Stimulated activated naive CD8-positive, alpha-beta T cell treated with anti-CD3 and anti-CD28 coated beads, Interleukin-15, Interleukin-2, amounts not matched to agents 100 U/mL and 50 U/mL, for 24 hours (primary cell): ENCODE measurements around the gene OGT.
A peak's percentile ranks its signal among the peaks of the same experiment; 100 is the strongest.
"Not testable (repeated sequence)": the region's sequence is repeated elsewhere in the genome, so short reads cannot be mapped to it uniquely, and the experiment has no call there.

Experiments used
- ATAC-seq: fragments of 150-1000 bp; cut with Tn5 transposase; one replicate; pipeline ENCODE4 v1.10.0; 2021
- DNase-seq: peaks from one replicate; pipeline ENCODE4 v3.0.0; 2021

OGT gene

GRCh38 chrX:71586929-71587328 is 54.0 kb downstream of the OGT start:
- ATAC-seq (no peak), DNase-seq (no peak)

DNA sequence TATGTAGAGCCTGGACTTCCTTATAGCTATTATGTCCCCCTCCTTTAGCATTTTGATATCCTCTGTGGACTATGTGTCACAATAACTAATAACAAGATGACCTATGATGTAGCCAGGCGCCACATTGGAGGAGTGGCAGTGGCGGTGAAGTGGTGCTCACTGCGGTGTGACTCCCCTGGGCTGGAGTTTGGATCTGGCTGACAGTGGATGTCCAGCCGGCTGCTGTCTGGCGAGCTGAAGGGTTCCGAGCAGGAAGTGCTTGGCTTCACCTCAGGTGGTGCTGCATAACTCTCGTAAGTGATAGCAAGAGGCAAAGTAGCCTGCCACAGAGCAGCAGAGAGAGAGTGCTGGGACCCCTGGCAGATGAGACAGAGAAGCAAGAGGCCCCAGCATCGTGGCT is 60.3 kb downstream of the OGT start:
- not testable (repeated sequence) for DNase-seq, ATAC-seq

DNA sequence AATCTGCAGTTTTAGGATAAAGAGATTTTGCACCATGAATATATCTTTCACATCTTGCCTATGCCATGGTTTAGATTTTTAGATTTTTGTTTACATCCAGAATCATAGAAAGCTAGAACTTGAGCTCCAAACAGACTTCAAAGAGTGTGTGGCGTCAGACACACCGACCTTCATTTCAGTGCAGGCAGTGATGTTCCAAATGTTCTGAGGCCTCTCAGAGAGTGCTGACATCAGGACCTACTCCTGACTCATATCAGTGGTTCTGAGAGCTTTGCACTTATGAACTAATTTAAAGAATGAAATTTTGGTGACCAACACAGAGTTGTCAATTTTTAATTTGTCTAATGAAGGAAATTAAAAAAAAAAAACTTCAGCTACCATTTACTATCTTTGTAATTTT is 67.1 kb downstream of the OGT start:
- no peak for DNase-seq
- ATAC-seq, result no peak

GRCh38 chrX:71603618-71604017 is 70.7 kb downstream of the OGT start:
- DNase-seq (no peak), ATAC-seq (no peak)

DNA sequence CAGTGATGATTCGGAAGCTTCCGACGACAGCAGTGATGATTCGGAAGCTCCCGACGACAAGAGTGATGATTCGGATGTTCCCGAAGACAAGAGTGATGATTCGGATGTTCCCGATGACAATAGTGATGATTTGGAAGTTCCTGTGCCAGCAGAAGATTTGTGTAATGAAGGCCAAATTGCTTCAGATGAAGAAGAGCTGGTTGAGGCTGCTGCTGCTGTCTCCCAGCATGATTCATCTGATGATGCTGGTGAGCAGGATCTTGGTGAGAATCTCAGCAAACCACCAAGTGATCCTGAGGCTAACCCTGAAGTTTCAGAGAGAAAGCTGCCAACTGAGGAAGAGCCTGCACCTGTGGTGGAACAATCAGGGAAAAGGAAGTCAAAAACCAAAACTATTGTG is 71.2 kb downstream of the OGT start:
- DNase-seq, result no peak
- ATAC-seq, result no peak

GRCh38 chrX:71604796-71605568 is 72.1 kb downstream of the OGT start:
- ATAC-seq (no peak), DNase-seq (no peak)

DNA sequence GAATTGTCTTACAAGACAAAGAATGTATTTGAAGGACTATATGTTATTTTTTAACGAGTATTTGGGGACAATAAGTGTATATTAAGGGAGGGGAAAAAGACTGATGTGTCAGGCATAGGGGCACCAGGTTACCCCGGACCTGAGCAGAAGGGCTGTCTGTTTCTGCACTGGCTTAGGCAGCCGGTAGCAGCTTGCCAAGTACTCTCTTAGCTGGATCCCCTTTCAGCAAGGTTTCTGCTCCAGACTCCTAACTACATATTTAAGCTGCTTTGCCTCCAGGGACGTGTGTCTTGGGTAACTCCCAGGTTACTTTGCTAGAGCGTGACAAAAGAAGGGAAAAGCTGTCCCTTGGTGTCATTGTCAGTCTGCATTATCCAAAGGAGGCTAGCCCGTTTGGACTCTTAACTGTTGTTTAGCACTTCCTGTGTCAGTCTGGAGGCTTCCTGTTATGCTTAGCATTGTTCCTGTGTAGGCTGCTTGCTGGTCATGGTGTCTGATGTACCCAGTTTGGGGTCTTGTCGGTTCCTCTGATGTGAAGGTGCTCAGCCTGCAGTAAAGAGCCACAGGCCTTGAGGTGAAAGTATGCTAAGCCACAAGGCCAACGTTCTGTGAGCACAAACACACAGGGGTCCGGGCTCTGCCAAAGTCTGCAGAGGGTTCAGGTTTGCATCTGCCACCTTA is 73.8 kb downstream of the OGT start:
- DNase-seq (no peak), ATAC-seq (peak; percentile 40)

GRCh38 chrX:71607488-71607887 is 74.6 kb downstream of the OGT start:
- ATAC-seq (no peak), DNase-seq (no peak)

- DNase-seq (no peak), ATAC-seq (no peak)
Measured at GRCh38 chrX:71609095-71609750, 76.3 kb downstream of the OGT start.

GRCh38 chrX:71611736-71612135 is 78.8 kb downstream of the OGT start:
- ATAC-seq, DNase-seq: not testable (repeated sequence)

- DNase-seq, result no peak
- ATAC-seq, result no peak
Measured at GRCh38 chrX:71612256-71612655, 79.4 kb downstream of the OGT start.

GRCh38 chrX:71615056-71615455 is 82.2 kb downstream of the OGT start:
- no peak for ATAC-seq

GRCh38 chrX:71615954-71616353 is 83.0 kb downstream of the OGT start:
- peak; percentile 21 for ATAC-seq
- peak; percentile 49 for DNase-seq

More at GRCh38 chrX:71615056-71615455, 82.2 kb downstream of the OGT start:
- DNase-seq, result no peak

DNA sequence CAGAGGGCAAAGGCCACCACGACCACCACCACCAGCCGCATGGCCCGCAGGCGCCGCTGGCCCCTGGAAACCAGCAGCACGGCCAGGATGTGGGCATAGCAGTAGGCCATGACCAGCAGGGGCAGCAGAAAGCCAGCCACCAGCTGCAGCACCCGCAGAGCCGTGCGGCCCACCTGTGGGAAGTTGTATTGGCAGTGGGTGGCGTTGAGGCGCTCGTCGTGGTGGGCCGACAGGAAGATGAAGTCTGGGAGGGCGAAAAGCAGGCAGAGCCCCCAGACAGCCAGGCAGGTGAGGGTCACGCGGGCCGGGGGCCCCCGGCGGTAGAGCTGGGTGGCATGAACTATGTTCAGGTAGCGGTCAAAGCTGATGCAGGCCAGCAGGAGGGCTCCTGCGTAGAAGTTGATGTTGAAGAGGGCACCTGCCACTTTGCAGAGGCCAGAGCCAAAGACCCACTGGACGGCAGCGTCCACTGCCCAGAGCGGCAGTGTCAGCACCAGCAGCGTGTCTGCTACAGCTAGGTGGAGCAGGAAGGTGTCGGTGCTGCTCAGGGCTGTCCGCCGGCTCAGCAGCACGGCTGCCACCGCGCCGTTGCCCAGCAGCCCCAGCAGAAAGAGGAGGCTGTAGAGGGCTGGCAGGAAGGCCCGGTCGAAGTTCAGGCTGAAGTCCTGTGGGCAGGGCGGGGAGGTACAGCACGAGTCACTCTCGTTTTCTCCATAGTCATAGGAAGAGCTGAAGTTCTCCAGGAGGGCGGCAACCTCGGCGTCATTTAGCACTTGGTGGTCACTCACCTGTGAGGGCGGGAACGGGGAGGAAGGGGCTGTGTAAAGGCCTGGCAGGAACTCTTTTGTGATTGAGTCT is 84.0 kb downstream of the OGT start:
- DNase-seq (peak; percentile 48), ATAC-seq (no peak)

- ATAC-seq (no peak), DNase-seq (peak; percentile 37)
Measured at GRCh38 chrX:71617742-71618141, 84.8 kb downstream of the OGT start.

GRCh38 chrX:71618303-71618721 is 85.4 kb downstream of the OGT start, which contains the start of gene CXCR3:
Gene CXCR3, minus strand, starts transcription at chrX:71618511. Its CDS starts 62 bp downstream, at chrX:71618449.
- ATAC-seq (peak; percentile 69), DNase-seq (peak; percentile 79)

DNA sequence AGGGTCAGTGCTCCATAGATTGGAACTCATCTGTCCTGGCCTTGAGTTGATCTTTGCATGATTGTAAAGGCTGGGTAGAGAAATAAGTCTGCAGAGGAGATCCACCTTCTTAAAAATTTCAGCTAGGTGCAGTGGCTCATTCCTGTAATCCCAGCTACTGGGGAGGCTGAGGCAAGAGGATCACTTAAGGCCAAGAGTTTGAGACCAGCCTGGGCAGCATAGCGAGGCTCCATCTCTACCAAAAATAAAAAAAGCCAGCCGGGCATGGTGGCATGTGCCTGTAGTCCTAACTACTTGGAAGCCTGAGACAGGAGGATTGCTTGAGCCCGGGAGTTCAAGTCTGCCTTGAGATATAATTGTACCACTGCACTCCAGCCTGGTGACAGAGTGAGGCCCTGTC is 85.9 kb downstream of the OGT start:
- ATAC-seq (no peak), DNase-seq (no peak)

DNA sequence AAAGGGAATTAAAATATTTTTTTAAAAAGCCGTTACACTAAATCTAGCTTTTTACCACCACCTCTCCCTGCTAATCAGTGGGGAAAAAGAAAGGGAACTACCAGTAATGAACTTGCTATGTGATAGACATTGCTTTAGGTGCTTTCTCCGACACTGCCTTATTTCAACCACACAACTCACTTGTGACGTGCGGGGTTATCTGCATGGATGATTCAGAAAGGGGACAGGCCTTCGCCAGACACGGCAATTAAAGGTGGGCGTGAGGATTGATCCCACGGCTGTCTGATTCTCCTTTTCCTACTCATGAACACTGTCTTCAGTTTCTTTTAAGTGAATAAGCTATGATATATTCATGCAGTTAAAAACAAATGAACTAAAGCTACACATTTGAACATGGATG is 86.3 kb downstream of the OGT start:
- peak; percentile 73 for DNase-seq
- peak; percentile 50 for ATAC-seq

GRCh38 chrX:71619986-71620385 is 87.1 kb downstream of the OGT start:
- ATAC-seq (no peak), DNase-seq (no peak)

DNA sequence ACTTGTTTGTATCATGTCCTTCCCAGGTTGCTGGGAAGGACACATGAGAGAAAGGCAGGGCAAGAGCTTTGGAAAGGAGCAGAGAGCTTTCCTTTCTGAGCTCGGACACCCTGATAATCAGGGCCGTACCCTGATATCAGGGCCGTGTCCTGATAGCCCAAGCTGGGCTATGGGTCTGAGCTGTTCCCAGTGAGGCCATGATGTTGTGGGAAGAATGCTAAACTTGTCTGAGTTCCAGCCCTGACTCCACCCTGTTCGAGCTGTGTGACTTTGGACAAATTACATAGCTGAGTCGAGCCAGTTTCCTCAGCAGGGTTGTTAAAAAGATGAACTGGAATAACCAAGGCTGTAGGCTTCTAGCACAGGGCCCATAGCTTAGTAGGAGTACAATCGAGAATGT is 88.7 kb downstream of the OGT start:
- no peak for DNase-seq

GRCh38 chrX:71622032-71622575 is 89.2 kb downstream of the OGT start:
- ATAC-seq (no peak), DNase-seq (no peak)

More for the DNA sequence above, 88.7 kb downstream of the OGT start:
- no peak for ATAC-seq
